ENCODE data around the gene RELL1.

Gene RELL1

GRCh38 chr4:37664696-37665095 is 21.5 kb downstream of the RELL1 start:
- DNase-seq = no peak

GRCh38 chr4:37663552-37663951 is 22.6 kb downstream of the RELL1 start:
- no peak for DNase-seq

DNA sequence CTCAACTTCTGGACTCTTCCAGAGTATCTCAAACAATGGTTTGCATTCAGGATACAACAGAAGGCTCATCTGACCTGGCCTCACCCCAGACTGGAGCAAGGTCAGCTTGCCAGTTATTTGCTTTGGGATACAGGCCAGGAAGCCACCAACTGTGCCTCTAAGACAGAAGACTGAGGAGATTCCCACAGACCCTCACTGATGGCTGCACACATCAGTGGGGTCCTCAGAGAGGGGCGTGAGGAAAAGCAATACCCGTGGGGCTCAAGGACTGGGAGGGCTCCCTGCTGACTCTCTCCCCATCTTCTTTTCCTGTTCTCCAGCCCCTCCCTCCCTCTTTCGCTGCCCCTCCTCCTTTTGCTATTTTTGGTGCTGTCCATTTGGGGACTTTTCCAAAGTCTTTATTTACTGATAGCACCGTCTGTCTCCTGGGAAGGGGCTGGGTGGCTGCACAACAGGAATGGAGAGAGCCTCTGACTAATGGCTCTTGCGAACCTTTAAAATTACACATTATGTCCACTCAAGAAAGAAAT is 23.2 kb downstream of the RELL1 start:
- no peak for DNase-seq

DNA sequence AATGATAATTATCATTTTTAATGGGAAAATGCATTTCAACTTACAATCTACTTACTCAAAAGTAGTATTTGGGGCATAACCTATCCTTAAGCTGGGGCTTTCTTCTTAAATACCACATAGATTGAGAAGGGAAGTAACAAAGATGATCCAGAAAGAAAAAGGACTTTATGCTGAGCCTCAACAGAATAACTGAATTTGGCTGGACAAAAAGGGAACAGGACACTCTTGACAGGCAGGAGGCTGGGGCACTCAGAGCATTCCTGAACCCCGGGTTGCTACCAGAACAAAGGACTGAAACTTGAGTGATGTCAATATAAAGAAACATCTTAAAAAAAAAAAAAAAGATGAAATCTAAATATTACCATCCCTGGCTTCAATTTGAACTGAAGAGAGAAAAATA is 23.9 kb downstream of the RELL1 start:
- DNase-seq = no peak

DNA sequence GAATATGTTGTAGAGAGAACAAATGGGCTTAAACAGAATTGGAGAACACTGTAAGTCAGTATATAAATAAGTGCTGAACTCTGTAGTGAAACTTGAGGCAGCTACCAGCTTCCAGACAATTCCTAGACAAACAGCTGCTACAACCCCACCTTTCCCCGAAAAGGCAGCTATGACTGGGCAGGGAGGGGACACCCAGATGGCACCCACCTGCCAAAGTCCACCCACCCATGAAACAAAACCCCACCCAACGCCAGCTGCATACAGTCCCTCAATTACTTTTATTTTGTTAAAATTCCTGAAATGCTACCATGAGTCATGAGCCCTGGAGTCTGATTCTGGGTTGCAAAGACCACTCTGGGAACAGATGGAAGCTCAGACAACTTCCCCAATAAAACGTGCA is 24.4 kb downstream of the RELL1 start:
- DNase-seq = no peak

DNA sequence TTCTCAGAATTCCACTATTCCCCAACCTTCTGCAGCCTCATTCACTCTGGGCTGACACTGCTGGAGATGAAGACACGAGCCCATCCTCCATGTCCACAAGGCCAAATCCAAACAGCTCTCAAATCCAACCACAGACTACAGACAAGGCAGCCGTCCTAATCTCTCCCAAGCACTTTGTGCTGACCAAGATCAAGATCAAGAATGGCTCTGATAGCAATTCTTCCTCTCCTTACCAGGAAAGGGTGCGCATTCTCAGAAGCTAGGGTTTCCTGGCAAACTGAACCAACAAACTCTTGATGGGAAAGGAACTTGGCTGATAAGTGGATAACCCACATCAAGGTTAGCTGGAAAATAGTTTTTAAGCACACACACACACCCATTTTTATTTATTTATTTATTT is 26.5 kb downstream of the RELL1 start:
- DNase-seq = no peak

GRCh38 chr4:37656649-37657048 is 29.5 kb downstream of the RELL1 start:
- no peak for DNase-seq

DNA sequence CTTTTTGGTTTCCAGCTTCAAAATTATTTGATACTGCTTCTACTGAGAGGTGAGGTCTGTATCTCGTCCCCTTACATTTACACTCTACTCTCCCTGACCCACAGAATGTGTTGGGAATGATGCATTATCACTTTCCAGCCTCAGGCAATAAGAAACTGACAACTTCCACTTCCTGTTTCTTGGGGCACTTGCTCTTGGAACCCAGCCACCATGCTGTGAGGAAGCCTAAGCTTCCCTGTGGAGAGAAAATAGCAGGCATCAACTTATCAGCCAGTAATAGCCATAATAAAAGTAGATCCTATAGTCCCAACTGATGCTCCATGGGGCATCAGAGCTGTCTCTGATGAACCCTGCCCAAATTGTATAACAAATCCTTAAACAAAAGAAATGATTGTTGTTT is 32.6 kb downstream of the RELL1 start:
- no peak for DNase-seq

DNA sequence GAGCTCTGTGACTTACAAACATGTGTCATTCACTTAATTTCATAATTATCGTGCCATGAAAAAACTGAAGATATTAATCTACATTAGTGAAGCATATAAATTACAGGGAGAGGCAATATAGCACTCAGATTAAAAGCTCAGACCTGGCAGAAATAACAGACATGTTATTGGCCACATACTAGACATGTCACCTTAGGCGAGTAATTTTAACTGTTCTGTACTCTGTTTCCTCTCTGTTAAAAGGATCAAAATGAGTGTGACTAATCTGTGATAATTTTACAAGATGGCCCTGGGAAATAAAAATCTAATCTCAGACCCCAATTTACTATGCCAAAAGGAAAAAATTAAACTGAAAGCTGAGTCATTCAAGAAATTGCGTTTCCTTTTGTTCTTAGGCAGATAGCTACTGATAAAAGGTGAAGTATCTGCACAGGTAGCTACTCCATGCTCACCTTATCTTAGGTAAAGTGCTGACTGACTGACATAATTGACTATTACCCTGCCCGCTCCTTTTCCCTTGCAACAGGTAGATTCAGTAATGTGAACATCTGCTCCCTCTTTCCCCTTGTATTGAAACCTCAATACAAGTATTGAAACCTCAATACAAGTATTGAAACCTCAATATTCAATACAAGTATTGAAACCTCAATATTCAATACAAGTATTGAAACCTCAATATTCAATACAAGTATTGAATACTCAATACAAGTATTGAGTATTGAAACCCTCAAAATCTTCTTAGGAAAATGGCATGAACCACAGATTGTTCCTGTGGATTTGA is 33.2 kb downstream of the RELL1 start:
- no peak for DNase-seq

GRCh38 chr4:37651781-37652377 is 34.3 kb downstream of the RELL1 start:
- DNase-seq = no peak

DNA sequence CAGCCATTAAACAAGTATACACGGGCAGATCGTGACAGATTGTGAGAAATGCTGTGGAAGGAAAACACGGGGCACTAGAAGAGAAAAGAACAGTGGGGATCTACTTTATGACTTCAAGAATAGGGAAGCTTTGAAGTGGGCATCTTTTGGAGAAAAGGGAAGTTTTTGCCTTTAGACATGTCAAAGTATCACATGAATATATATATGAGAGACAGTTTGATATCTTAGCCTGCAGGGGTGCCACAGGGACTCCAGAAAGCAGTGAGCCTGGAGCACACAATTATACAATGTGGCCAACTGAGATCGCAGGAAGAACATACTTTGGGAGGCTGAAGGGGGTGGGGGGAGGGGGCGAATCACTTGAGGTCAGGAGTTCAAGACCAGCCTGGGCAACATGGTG is 35.7 kb downstream of the RELL1 start:
- DNase-seq = no peak

DNA sequence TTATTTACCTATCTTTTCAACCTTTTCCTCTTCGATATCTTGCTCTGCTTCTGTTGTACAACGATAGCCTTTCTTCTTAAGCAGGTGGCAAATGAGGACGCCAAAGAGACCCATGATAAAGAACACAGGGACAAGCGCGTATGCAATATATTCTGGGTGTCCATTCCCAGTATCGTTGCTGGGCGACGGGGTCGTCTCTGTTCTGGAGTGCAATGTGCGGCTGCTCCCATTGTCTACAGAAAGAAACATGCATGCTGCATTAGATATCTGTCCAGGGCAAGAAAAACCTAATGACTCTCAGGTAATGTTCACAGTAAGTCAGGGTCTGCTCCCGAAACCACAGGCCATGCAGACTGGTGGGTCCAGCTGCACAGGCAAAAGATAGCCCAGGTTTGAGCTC is 36.9 kb downstream of the RELL1 start:
- DNase-seq = no peak

DNA sequence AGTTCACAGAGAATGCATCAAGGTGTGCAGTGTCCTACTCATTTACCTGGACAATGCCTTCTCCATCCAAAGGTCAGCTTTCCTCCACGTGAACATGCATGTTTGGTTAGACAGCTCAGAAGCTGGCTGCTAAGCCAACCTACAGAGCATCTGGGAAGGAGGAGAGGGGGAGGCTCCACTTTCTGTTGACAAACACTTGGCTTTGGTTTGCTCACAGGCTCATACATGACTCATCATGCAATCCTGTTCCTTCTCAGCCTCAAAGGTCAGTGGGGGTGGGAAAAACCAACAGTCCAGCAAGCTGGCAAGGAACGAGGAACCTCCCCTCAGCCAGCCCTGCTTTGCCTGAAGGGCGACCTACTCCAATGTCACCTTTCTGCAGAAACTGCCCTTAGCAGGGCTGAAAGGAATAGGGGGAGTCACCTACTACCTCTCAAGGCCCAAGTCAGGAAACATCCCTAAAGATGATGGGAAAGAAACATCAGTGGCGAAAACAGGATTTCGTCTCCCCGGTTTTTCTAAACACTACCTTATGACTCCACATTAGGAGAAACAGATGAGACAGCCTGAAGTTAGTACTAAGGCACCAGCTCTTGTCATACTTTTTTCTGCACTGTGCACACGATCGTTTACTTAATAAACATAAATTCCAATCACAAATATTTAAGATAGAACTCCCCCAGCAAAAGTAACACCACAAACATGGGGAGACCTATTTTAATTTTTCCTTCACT is 37.9 kb downstream of the RELL1 start:
- DNase-seq = no peak

DNA sequence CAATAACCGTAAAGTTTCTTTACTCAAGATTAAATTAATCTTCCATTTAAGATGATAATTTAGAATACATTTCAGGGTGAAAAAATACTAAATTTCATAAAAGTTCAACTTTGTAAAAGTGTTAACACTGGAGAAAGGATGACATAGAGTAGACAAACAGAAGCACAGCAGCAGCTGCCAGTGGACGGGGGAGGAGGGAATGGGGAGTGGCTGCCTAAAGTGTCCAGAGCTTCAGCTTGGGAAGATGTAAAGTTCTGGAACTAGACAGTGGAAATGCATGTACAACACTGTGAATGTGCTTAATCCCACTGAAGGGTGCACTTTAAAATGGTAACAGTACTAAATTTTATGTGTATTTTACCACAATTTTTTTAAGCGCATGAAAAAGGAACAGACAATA is 39.9 kb downstream of the RELL1 start:
- no peak for DNase-seq

DNA sequence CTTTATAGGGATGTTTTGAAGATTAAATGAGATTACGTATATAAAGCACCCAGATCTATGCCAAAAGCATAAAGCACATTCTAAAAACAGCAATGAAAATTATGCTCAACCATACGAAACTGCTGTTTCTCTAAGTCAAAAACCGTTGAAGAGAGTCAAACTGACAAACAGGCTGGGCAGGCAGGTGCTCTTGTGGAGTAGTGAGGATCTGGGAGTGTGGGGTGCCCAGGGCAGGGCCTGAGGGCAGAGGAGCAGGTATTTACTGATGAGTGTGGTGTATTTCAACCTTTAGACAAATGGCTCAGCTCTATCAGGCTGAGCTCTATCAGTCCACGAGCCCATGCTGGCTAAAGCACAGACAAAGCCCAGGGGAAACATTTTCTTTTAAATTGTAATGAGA is 40.4 kb downstream of the RELL1 start:
- DNase-seq = no peak

DNA sequence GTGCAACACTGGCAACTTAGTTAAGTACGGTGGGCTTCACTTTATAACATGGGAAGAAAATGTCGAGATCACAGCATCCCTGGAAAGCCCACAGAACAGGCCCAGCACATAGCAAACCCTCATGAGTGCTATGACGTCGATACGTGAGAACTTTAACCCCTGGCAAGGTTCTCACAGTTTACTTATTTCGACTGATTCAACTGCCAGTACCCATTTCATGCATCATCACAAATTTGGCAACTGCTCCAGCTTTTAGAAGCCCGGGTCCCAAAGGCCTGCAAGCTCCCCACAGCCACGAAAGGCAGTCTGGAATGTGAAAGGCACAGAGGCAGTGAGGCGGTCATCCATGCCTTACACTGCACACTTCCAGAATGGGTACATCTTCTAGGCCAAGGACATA is 41.2 kb downstream of the RELL1 start:
- DNase-seq = no peak

- no peak for DNase-seq
Observed at GRCh38 chr4:37641886-37642849, 44.0 kb downstream of the RELL1 start.

DNA sequence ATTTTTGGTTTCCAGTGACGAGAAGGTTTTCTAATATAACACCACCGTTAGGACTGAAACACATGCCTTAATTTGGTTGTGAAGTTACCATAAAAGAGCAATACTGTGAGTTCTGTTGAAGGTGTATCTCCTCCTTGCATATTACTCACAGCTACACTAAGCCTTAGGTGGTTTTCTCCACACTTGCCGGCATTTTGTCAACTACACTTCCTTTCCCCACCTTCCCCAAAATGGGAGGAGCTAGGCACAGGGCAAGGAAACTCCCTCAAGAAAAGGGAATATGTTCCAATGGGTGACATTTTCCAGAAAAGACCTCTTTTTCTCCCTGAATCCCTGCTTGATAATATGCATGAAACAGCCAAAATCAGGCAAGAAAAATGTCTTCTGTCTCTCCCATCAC is 44.8 kb downstream of the RELL1 start:
- no peak for DNase-seq

DNA sequence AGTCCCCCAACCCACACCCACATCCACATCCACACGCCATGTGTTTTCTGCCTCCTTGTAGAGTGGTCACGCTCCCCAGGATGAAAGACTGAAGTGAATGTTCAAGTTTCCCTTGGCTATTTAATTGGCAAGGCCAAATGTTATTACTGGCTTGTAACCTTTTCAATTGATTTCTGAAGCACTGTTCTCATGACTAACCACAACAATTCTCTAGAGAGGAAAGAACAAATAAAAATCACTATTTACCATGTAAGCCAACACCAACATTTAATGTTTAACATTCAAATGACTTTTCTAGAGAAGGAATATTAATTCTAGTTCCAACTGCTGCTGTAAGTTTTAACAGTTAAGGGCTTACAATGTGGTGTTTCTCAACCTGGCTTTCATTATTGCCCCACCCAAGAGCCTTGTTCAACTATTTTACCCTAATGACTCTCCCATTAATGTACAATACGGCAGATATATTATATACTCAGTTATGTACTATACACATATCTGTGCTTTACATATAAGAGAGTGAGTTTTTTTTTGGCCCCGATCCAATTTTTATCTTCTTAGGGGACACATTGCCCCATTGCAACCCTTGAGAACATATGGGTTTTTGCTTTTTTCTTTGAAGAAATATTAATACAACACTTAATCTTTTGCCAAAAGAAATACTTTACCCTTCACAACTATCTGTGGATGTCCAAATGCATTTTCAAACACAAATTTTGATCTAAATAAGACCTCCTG is 46.5 kb downstream of the RELL1 start:
- DNase-seq = no peak

DNA sequence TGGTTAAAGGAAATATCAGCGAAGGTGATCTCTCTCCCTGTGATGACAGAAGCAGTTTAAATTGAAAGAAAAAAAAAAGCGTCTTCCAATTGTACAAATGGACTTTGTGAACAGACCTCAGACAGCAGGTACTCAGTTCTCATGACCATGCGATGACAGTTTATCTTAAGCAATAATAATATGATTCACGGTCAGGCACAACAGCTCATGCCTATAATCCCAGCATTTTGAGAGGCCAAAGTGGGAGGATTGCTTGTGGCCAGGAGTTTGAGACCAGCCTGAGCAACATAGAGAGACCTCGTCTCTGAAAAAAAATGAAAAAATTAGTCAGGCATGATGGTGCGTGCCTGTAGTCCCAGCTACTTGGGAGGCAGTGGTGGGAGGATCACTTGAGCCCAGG is 51.0 kb downstream of the RELL1 start:
- no peak for DNase-seq

DNA sequence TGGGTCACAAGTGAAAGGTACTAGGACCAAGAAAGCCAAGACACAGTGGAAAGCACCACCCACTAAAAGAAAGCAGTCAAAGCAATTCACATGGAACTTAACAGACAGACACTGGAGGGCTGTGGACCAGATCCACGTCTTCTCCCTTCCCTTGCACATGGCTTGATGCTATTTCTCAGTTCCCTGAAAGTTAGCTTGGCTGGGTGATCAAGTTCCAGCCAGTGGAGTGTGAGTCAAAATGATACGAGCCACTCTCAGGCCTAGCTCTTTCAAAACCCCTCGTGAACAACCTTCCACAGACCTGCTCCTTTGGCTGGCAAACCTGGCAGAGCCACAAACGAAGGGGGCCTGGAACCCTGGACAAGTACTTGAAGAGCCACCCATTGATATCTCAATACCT is 52.0 kb downstream of the RELL1 start:
- DNase-seq = no peak

GRCh38 chr4:37632836-37633235 is 53.3 kb downstream of the RELL1 start:
- no peak for DNase-seq
